Retinal pigment epithelial cell (primary cell): Measurements from ENCODE around the gene CSF3R.

Source experiments
- DNase-seq: peaks from one replicate; pipeline ENCODE4 v3.0.0-alpha.2; 2010; ENCODE audit warnings: low read depth
- H3K4me3 ChIP-seq: 2 replicates; pipeline ENCODE4 v1.5.1; 2011; ENCODE audit warnings: mild to moderate bottlenecking, low read length, control low read depth, moderate library complexity
- TF ChIP-seq, protein P1 (sequence below): conservative IDR thresholded peaks from 2 replicates; pipeline ENCODE4 v1.5.1; 2011; ENCODE audit warnings: low read depth, low read length, control low read depth, inconsistent platforms

Gene CSF3R

GRCh38 chr1:36524359-36525062 lies 41.8 kb upstream of the CSF3R start:
- TF ChIP-seq, protein P1, sequence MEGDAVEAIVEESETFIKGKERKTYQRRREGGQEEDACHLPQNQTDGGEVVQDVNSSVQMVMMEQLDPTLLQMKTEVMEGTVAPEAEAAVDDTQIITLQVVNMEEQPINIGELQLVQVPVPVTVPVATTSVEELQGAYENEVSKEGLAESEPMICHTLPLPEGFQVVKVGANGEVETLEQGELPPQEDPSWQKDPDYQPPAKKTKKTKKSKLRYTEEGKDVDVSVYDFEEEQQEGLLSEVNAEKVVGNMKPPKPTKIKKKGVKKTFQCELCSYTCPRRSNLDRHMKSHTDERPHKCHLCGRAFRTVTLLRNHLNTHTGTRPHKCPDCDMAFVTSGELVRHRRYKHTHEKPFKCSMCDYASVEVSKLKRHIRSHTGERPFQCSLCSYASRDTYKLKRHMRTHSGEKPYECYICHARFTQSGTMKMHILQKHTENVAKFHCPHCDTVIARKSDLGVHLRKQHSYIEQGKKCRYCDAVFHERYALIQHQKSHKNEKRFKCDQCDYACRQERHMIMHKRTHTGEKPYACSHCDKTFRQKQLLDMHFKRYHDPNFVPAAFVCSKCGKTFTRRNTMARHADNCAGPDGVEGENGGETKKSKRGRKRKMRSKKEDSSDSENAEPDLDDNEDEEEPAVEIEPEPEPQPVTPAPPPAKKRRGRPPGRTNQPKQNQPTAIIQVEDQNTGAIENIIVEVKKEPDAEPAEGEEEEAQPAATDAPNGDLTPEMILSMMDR, result no peak
- no peak overlapping the region for H3K4me3 ChIP-seq
- DNase-seq, result no peak

DNA sequence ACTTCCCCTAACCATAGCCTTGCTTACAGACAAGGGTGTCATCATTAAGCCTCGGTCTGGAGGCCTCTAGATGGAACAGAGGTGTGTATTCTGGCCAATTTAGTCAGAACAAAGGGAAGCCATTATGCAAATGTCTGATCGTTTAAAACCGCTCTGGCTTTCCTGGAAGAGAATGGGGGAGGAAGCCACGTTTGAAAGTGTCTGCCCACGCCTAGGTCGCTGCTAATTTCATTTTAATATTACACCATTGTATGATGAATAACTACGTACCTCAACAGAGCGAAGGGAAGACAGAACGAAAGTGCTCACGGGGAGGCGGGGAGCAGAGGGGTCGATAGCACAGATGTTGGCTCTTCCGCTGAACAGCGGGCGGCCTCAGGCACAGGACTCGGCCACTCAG lies 41.1 kb upstream of the CSF3R start:
- no peak overlapping the region for H3K4me3 ChIP-seq
- TF ChIP-seq, protein P1, result no peak
- no peak for DNase-seq

GRCh38 chr1:36523230-36523495 lies 40.5 kb upstream of the CSF3R start:
- no peak for DNase-seq
- no peak overlapping the region for H3K4me3 ChIP-seq
- TF ChIP-seq, protein P1, result no peak

- no peak for DNase-seq
- H3K4me3 ChIP-seq, result no peak overlapping the region
- TF ChIP-seq, protein P1, result no peak
Observed at GRCh38 chr1:36522461-36523229, 39.9 kb upstream of the CSF3R start.

DNA sequence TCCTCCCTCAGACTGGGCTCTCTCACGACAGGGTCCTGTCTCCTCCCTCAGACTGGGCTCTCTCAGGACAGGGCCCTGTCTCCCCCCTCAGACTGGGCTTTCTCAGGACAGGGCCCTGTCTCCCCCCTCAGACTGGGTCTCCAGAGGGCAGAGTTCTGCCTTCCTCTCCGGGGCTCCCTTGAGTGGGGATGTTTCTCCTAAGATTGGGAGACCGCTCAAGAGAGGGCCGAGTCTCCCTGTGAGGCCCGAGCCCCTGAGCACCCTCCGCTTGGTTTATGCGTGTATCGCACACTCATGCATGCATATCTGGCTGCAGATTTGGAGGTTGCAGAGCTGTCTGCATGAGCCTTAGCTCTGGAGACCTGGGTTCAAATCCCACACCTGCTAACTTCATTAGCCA lies 39.3 kb upstream of the CSF3R start:
- no peak for DNase-seq
- TF ChIP-seq, protein P1, result no peak
- H3K4me3 ChIP-seq, result no peak overlapping the region

DNA sequence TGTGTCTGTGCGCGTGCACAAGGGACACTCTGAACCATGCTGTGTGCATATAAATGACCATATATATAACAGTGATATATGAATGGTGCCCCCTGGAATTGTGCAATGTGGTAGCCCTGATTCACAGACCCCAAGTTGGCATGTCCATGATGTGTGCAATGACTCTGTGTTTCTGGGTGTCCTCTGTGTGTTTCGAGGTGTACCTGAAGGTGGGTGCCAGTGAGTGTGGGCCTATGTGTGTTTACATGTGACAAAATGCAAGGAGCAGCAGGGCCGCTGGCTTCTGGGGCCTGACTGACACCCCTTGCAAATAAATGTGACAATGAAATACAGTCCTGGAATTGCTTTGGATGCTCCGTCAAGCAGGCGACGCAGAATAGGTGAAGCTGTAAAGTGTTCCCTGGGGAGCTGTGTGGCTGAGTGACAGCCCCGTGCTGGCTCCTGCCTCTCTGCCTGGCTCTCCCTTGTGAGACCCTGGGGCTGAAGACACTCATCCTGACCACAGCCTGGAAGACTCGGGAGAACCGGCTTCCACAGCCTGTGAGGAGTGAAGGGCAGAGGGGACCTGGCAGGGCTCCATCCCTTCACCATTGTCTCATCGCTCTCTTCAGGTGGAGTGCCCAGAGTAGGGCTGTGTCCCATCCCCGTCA lies 38.2 kb upstream of the CSF3R start:
- H3K4me3 ChIP-seq, result no peak overlapping the region
- no peak for DNase-seq
- TF ChIP-seq, protein P1, result no peak

DNA sequence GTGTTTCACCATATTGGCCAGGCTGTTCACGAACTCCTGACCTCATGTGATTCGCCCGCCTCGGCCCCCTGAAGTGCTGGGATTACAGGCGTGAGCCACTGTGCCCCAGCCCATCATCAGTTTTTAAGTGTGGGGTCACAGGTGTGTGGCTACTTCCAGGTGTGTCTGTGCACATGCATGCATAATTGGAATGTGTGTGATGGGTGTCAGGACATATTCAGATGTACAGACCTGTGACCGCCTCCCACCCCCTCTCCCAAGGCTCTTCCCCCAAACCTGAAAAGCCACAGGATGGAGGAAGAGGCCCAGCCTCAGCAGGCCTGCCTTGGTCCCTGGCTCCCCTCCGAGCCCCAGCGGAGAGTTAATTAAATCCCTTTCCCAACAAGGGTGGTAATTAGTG lies 37.3 kb upstream of the CSF3R start:
- TF ChIP-seq, protein P1, result no peak

More for the DNA sequence above, 37.3 kb upstream of the CSF3R start:
- no peak for DNase-seq
- H3K4me3 ChIP-seq, result no peak overlapping the region
